Calu3 (cell line): ENCODE measurements around the gene FOXL1. TPM values are rescaled to one million over a fixed set of nuclear protein-coding genes. Genes with fewer than 3 reads are reported as not detected.

Source experiments
- BruUV-seq: library from RNA; stranded (reverse); fragments of 400-500 nt; replicated peaks from 2 replicates; lab custom pipeline; 2021; lab: Mats Ljungman, UMichigan
- CTCF ChIA-PET: fragments of 300-600 bp; sonication (Branson Sonifier 250); formaldehyde crosslinking; loops from one replicate; lab custom pipeline; 2022; ENCODE audit warnings: antibody characterized with exemption; lab: Charles Lee
- DNase-seq: peaks from one replicate; pipeline ENCODE4 v3.0.0; 2022
- H3K27ac Mint-ChIP-seq: one replicate; pipeline ENCODE4 v1.8.0; 2022; ENCODE audit warnings: mixed read lengths; ENCODE audit not compliant: unreplicated experiment
- H3K27me3 Mint-ChIP-seq: one replicate; pipeline ENCODE4 v1.8.0; 2022; ENCODE audit warnings: mixed read lengths; ENCODE audit not compliant: unreplicated experiment
- H3K36me3 Mint-ChIP-seq: one replicate; pipeline ENCODE4 v1.8.0; 2022; ENCODE audit warnings: mild to moderate bottlenecking, moderate library complexity, mixed read lengths; ENCODE audit not compliant: insufficient read depth, unreplicated experiment
- H3K4me1 Mint-ChIP-seq: one replicate; pipeline ENCODE4 v1.8.0; 2022; ENCODE audit warnings: mild to moderate bottlenecking, low read depth, mixed read lengths; ENCODE audit not compliant: unreplicated experiment
- H3K4me3 Mint-ChIP-seq: one replicate; pipeline ENCODE4 v1.8.0; 2022; ENCODE audit warnings: mild to moderate bottlenecking, low read depth, moderate library complexity, mixed read lengths; ENCODE audit not compliant: unreplicated experiment
- H3K9me3 Mint-ChIP-seq: one replicate; pipeline ENCODE4 v1.8.0; 2022; ENCODE audit warnings: low read depth, mixed read lengths; ENCODE audit not compliant: unreplicated experiment
- intact Hi-C: fragments of 100-400 bp; cut with micrococcal nuclease; formaldehyde crosslinking; loops from one replicate; pipeline ENCODE4 v1.10.0; 2022; ENCODE audit not compliant: unreplicated experiment
- total RNA-seq: library from RNA; stranded (reverse); gene quantifications from 2 replicates; pipeline ENCODE4 v1.2.3, GENCODE V29; 2022
- TF ChIP-seq, protein P1 (sequence below): fragments of 200-600 bp; IDR thresholded peaks from one replicate; pipeline ENCODE4 v1.8.0; 2022; ENCODE audit warnings: antibody characterized with exemption; ENCODE audit not compliant: unreplicated experiment

The FOXL1 gene
- total RNA-seq, 1 experiment from 2014 or later: 13.3 TPM

DNA sequence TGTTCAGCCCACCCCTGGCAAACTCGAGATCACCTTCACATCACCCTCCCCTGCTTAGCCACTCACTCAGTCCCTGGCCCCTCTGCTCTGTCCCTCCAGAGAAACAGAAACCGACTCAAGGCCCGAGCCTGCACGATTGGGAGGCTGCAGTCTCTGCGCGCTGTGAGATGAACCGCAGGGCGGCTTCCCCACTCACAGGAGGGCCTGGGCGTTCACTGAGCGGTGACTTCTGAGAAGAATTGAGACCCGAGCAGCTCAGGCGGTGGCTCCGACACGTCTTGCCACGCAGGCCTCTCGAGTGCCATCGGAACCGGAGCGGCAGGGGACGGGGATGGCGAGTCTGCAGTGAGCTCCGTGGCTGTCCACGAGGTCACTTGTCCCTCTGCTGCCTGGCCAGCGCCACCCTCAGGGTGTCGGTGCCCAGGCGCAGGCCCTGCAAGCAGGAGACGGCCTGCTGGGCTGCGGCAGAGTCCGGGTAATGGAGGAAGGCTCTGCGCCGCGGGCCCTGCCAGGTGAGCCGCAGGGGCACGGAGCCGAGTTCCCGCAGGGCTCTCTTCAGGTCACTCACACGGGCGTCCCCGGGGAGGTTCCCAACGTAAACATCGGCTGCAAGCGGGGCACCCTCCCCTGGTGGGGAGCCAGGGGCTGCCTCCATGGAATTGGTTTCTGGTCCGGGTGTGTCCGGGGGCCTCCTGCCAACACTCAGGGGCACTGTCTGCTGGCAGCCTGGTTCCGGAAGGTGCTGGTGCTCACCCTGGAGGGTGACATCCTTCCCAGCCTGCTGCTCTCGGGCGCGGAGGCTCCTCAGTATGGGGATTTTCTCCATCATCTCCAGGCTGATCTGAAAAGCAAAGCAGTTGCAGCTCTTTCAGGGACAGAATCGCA is 46.5 kb upstream of the FOXL1 start:
- TF ChIP-seq, protein P1, sequence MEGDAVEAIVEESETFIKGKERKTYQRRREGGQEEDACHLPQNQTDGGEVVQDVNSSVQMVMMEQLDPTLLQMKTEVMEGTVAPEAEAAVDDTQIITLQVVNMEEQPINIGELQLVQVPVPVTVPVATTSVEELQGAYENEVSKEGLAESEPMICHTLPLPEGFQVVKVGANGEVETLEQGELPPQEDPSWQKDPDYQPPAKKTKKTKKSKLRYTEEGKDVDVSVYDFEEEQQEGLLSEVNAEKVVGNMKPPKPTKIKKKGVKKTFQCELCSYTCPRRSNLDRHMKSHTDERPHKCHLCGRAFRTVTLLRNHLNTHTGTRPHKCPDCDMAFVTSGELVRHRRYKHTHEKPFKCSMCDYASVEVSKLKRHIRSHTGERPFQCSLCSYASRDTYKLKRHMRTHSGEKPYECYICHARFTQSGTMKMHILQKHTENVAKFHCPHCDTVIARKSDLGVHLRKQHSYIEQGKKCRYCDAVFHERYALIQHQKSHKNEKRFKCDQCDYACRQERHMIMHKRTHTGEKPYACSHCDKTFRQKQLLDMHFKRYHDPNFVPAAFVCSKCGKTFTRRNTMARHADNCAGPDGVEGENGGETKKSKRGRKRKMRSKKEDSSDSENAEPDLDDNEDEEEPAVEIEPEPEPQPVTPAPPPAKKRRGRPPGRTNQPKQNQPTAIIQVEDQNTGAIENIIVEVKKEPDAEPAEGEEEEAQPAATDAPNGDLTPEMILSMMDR: no peak
- no peak overlapping the region for H3K4me3 Mint-ChIP-seq
- H3K27me3 Mint-ChIP-seq: peaks cover 5% of the 10 kb centered on the region
- no peaks in the 10 kb centered on the region for H3K4me1 Mint-ChIP-seq
- no TSS peak for BruUV-seq
- no peak for DNase-seq
- CTCF ChIA-PET: interaction anchor here (1.0 kb wide), 1 partner anchor 14 kb away, joined by 3 read pairs; no protein-coding TSS in a partner anchor
- peaks cover 5% of the 10 kb centered on the region for H3K9me3 Mint-ChIP-seq
- H3K27ac Mint-ChIP-seq: no peak overlapping the region
- H3K36me3 Mint-ChIP-seq: peaks cover 22% of the 10 kb centered on the region
- intact Hi-C loops: no loop called here

DNA sequence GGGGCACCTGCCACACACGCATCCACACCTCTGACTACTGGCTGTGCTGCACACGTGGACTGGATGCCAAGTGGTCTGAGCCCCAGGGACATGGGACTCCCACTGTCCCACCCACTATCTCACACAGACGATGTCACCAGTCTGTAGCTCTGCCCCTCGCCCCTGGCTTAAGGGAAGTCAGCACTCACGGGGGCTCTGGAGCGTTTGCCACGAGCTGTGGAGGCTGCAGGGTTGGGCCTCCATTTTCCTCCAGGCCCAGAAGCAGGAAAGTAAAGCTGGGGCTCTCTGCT is 45.9 kb upstream of the FOXL1 start:
- no peaks in the 10 kb centered on the region for H3K4me1 Mint-ChIP-seq
- no peak overlapping the region for H3K4me3 Mint-ChIP-seq
- no TSS peak for BruUV-seq
- CTCF ChIA-PET: no interaction called here
- no peaks in the 10 kb centered on the region for H3K27me3 Mint-ChIP-seq
- H3K36me3 Mint-ChIP-seq: peaks cover 22% of the 10 kb centered on the region
- no peak overlapping the region for H3K27ac Mint-ChIP-seq
- H3K9me3 Mint-ChIP-seq: peaks cover 5% of the 10 kb centered on the region
- intact Hi-C loops: no loop called here
- TF ChIP-seq, protein P1: no peak
- DNase-seq: no peak

DNA sequence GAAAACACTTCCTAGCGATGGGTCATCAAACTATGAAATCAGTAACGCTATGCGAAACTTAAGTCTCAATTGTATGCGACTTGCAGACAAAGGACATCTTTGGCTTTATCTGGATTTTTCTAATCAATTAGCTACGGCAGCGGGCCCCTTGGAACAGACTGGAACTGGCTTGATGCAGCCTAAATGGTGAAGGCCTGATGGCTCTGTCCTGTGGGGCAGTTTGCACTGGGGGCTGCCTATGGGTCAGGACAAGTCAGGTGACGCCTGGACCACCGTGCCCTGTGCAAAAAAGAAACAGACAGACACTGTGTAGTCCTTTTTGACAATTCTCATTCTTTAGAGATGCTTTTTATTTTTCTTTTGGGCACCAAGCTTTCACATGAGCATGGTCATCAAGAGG is 45.3 kb upstream of the FOXL1 start:
- DNase-seq: no peak
- H3K36me3 Mint-ChIP-seq: peaks cover 21% of the 10 kb centered on the region
- TF ChIP-seq, protein P1: no peak
- intact Hi-C loops: no loop called here
- peaks cover 2% of the 10 kb centered on the region for H3K9me3 Mint-ChIP-seq
- no peak overlapping the region for H3K27ac Mint-ChIP-seq
- CTCF ChIA-PET: no interaction called here
- H3K4me3 Mint-ChIP-seq: no peak overlapping the region
- BruUV-seq: no TSS peak
- H3K4me1 Mint-ChIP-seq: no peaks in the 10 kb centered on the region
- H3K27me3 Mint-ChIP-seq: no peaks in the 10 kb centered on the region

DNA sequence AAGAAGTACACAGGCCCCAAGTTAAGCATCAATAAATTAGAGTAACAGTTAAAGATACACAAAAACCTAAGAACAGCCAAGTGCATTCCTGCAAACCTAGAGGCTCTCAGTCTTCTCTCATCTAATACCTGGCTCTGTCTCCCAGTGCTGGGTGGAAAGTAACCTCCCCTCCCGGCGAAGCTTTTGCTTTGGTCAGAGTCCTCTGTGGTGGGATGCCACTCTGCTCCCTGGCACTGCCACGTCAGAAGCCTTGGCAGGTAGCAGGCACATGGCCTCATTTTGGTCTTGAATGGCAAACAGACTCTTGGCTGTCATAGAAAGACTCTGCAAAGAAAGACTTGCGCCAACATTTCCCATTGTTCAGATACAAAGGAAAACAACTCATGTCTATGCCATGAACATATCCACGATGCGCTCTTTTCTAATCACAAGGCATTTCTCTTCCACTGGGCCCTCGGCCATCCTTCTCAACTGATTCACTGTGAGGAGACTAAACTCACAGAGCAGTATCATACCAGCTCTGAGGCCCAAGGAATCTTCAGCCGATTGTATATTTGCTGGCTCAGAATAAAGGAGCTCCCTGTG is 44.5 kb upstream of the FOXL1 start:
- no peaks in the 10 kb centered on the region for H3K27me3 Mint-ChIP-seq
- TF ChIP-seq, protein P1: no peak

More for the DNA sequence above, 44.5 kb upstream of the FOXL1 start:
- Mint-ChIP-seq H3K27ac (no peak overlapping the region), H3K36me3 (peaks cover 18% of the 10 kb centered on the region), H3K4me3 (no peak overlapping the region), H3K9me3 (peaks cover 2% of the 10 kb centered on the region), H3K4me1 (no peaks in the 10 kb centered on the region)
- CTCF ChIA-PET: interaction anchor here (0.6 kb wide), 1 partner anchor 542 kb away, joined by 4 read pairs; no protein-coding TSS in a partner anchor
- no TSS peak for BruUV-seq
- DNase-seq: no peak
- intact Hi-C loops: no loop called here
